Naive thymus-derived CD4-positive, alpha-beta T cell (primary cell): ENCODE data around the gene DDX41. TPM values are rescaled to one million over a fixed set of nuclear protein-coding genes. Genes with fewer than 3 reads are reported as not detected.
A peak's percentile ranks its signal among the peaks of the same experiment; 100 is the strongest.

ENCODE experiments used
- ATAC-seq: fragments of 150-1000 bp; cut with Tn5 transposase; 2 replicates; pipeline ENCODE4 v1.10.0; 2021; ENCODE audit warnings: mild to moderate bottlenecking, moderate library complexity
- CTCF ChIA-PET: fragments of 350-600 bp; sonication (Branson Sonifier 250); formaldehyde crosslinking; loops from one replicate; lab custom pipeline; 2021; ENCODE audit warnings: antibody characterized with exemption; lab: Charles Lee
- POLR2A ChIA-PET: fragments of 350-600 bp; sonication (Branson Sonifier 250); formaldehyde crosslinking; loops from one replicate; lab custom pipeline; 2021; ENCODE audit warnings: antibody characterized with exemption, inconsistent platforms; lab: Charles Lee
- DNase-seq, 9 donors: peaks; one replicate each; pipeline versions ENCODE4 v3.0.0 to v3.0.0-alpha.2; 2020 to 2022; ENCODE audit warnings: mixed read lengths in 1 of 9
- H3K27ac ChIP-seq: one replicate; pipeline ENCODE4 v1.7.0; 2013; ENCODE audit warnings: mild to moderate bottlenecking, low read depth, low read length, moderate library complexity
- H3K27me3 ChIP-seq, 2 donors: one replicate each; pipeline ENCODE4 v1.7.0; 2013; ENCODE audit warnings: low read length in 2 of 2, mild to moderate bottlenecking in 2 of 2, moderate library complexity in 2 of 2; ENCODE audit not compliant: control insufficient read depth in 2 of 2, insufficient read depth in 2 of 2
- H3K36me3 ChIP-seq, 3 experiments: 1 replicate in 2 of 3; 2 replicates in 1 of 3; pipeline ENCODE4 v1.7.0; 2013; ENCODE audit warnings: low read length in 3 of 3, mild to moderate bottlenecking in 3 of 3, moderate library complexity in 1 of 3; ENCODE audit not compliant: insufficient read depth in 3 of 3, control insufficient read depth in 2 of 3
- H3K4me1 ChIP-seq, 2 donors: one replicate each; pipeline ENCODE4 v1.7.0; 2013; ENCODE audit warnings: low read length in 2 of 2, mild to moderate bottlenecking in 2 of 2, moderate library complexity in 1 of 2; ENCODE audit not compliant: control insufficient read depth in 2 of 2, insufficient read depth in 2 of 2
- H3K4me3 ChIP-seq: 2 replicates; pipeline ENCODE4 v1.7.0; 2013; ENCODE audit warnings: mild to moderate bottlenecking, low read length
- H3K9me3 ChIP-seq, 3 experiments: 1 replicate in 2 of 3; 2 replicates in 1 of 3; pipeline ENCODE4 v1.7.0; 2013; ENCODE audit warnings: low read length in 3 of 3; ENCODE audit not compliant: control insufficient read depth in 2 of 3
- H3K27ac Mint-ChIP-seq, 9 donors: one replicate each; pipeline ENCODE4 v1.8.0; 2020 to 2022; ENCODE audit warnings: mixed read lengths in 9 of 9, mild to moderate bottlenecking in 8 of 9, moderate library complexity in 5 of 9, inconsistent platforms in 2 of 9
- H3K27me3 Mint-ChIP-seq, 5 donors: one replicate each; pipeline ENCODE4 v1.8.0; 2021 to 2022; ENCODE audit warnings: mixed read lengths in 5 of 5, mild to moderate bottlenecking in 1 of 5
- H3K36me3 Mint-ChIP-seq, 5 donors: one replicate each; pipeline ENCODE4 v1.8.0; 2020 to 2022; ENCODE audit warnings: mixed read lengths in 5 of 5, mild to moderate bottlenecking in 3 of 5, inconsistent platforms in 1 of 5
- H3K4me1 Mint-ChIP-seq, 7 donors: one replicate each; pipeline ENCODE4 v1.8.0; 2020 to 2022; ENCODE audit warnings: mixed read lengths in 7 of 7, mild to moderate bottlenecking in 3 of 7, inconsistent platforms in 1 of 7
- H3K4me3 Mint-ChIP-seq, 10 donors: one replicate each; pipeline ENCODE4 v1.8.0; 2020 to 2022; ENCODE audit warnings: mild to moderate bottlenecking in 10 of 10, mixed read lengths in 10 of 10, moderate library complexity in 6 of 10, inconsistent platforms in 2 of 10
- H3K9me3 Mint-ChIP-seq, 11 donors: one replicate each; pipeline ENCODE4 v1.8.0; 2020 to 2022; ENCODE audit warnings: mixed read lengths in 11 of 11, mild to moderate bottlenecking in 4 of 11, inconsistent platforms in 1 of 11, moderate library complexity in 1 of 11
- intact Hi-C, 2 donors: fragments of 100-400 bp; cut with micrococcal nuclease; formaldehyde crosslinking; loops; one replicate each; pipeline ENCODE4 v1.15.1; 2023
- polyA plus RNA-seq, 2 donors: library from polyadenylated mRNA; unstranded; fragments of 300-500 nt; fragmentation: Illumina TruSeq; gene quantifications; one replicate each; pipeline ENCODE4 v1.2.3, GENCODE V29; 2021
- total RNA-seq, 6 experiments: library from RNA in 5 of 6; stranded (reverse) in 5 of 6; gene quantifications; 1 replicate in 5 of 6; 2 replicates in 1 of 6; pipeline ENCODE4 v1.2.3 and lab custom pipeline; 2021 to 2026

Gene DDX41
- total and polyA plus RNA-seq, 7 experiments from 2014 or later: 39.2 to 126 (median 71.8) TPM

DNA sequence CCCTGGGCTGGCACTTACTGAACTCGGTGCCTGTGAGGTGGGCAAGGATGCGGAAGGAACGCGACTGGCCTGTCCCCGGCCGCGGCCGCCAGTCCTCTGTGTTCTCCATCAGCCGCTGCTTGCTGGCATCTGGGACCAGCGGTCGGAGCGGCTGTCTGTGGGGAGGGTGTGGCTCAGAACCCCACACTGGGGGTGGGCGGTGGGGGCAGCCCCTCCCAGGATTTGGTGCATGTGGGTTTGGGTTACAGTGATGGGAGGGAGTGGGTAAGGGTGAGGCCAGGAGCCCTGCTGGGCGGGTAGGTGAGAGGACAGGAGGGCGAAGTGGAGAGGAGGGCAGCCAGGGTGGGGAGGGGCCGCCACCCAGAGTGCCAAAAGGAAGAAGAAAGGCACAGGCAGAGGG is 25.8 kb downstream of the DDX41 start:
- peaks cover 0 to 17% (median 0%) of the 10 kb centered on the region in 3 experiments for H3K36me3 ChIP-seq
- ChIA-PET POLR2A (no interaction called here), CTCF (no interaction called here)
- H3K4me1 ChIP-seq: no peaks in the 10 kb centered on the region
- DNase-seq (no peak), ATAC-seq (no peak)
- Mint-ChIP-seq H3K4me3 (no peak overlapping the region), H3K36me3 (peaks cover 0 to 6% (median 0%) of the 10 kb centered on the region in 5 donors), H3K27ac (no peak overlapping the region), H3K27me3 (no peaks in the 10 kb centered on the region), H3K4me1 (peaks cover 0 to 24% (median 8%) of the 10 kb centered on the region in 7 donors), H3K9me3 (no peaks in the 10 kb centered on the region)
- H3K27me3 ChIP-seq: no peaks in the 10 kb centered on the region
- intact Hi-C loops: no loop called here
- no peaks in the 10 kb centered on the region for H3K9me3 ChIP-seq
- H3K4me3 ChIP-seq: no peak overlapping the region
- H3K27ac ChIP-seq: no peak overlapping the region

DNA sequence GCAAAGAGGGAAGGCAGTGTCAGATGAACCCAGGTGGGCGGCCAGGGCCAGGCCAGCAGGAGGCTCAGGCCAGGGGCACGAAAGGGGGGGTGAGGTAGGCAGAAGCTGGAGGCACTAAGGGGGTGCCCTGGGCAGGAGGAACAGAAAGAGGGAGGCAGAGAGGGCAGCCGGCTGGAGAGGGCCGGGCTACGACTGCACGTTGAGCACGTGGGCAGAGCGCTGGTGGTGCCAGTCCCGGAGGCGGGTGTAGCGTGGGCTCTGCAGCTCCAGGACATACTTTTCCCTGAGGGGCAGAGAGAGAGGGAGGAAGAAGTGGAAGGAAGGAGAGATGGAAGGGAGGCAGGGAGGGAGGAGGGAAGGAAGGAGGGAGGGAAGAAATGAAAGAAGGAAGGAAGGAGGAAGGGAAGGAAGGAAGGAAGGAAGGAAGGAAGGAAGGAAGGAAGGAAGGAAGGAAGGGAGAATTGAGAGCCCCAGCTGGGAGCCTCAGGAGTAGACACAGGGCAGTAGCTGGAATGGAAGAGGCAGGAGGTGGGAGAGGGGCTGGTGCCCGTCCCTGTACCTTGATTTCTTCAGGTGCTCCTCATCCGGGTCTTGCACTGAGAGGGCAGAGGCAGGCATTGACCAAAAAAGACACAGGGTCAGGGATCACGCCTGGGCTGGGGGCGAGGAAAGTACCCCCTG is 26.3 kb downstream of the DDX41 start:
- ATAC-seq (no peak), DNase-seq (no peak)
- ChIA-PET POLR2A (interaction anchor here (0.6 kb wide), 1 partner anchor 40 kb away, joined by 3 read pairs; no protein-coding TSS in a partner anchor), CTCF (no interaction called here)
- no peaks in the 10 kb centered on the region for H3K4me1 ChIP-seq
- no peak overlapping the region for H3K27ac ChIP-seq
- Mint-ChIP-seq H3K4me3 (no peak overlapping the region), H3K4me1 (peaks cover 0 to 20% (median 8%) of the 10 kb centered on the region in 7 donors), H3K9me3 (no peaks in the 10 kb centered on the region), H3K36me3 (peaks cover 0 to 6% (median 0%) of the 10 kb centered on the region in 5 donors), H3K27me3 (no peaks in the 10 kb centered on the region), H3K27ac (peak overlapping the region in 1 of 9 donors; percentile 52)
- intact Hi-C loops: no loop called here
- no peaks in the 10 kb centered on the region for H3K27me3 ChIP-seq
- H3K9me3 ChIP-seq: no peaks in the 10 kb centered on the region
- H3K36me3 ChIP-seq: peaks cover 0 to 17% (median 0%) of the 10 kb centered on the region in 3 experiments
- H3K4me3 ChIP-seq: no peak overlapping the region

DNA sequence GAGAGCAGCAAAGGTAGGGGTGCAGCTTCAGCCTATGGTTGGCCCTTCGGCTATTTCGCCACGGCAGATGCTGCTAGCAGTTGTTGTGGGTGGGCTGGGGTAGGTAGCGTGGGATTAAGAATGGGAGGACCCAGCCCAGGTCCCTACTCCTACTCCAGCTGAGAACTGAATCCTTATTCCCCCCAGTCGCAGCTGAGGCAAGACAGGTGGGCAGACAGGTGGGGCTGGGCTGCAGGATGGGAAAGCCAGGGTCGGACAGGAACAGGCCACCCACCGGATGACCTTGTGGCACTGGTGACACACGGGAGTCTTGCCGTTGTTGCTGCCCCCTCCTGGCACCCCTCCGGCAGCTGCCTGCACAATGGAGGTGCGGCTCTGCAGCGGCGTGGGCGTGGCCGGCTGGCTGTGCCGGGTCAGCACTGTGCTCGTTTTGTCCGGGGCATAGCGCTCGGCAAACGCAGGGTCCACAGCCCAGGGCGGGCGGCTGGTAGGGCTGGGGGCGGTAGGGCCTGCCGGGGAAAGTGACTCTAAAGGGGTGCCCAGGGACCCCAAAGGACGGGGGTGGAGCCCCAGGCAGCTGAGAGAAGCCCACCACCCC is 27.5 kb downstream of the DDX41 start:
- CTCF ChIA-PET: interaction anchor here (0.7 to 1.2 kb wide), 2 partner anchors 98 to 107 kb away, joined by 3 to 4 read pairs; no protein-coding TSS in a partner anchor
- Histone ChIP-seq H3K36me3 (peaks cover 0 to 17% (median 0%) of the 10 kb centered on the region in 3 experiments), H3K9me3 (no peaks in the 10 kb centered on the region), H3K4me1 (no peaks in the 10 kb centered on the region), H3K27ac (no peak overlapping the region), H3K27me3 (no peaks in the 10 kb centered on the region), H3K4me3 (no peak overlapping the region)
- Mint-ChIP-seq H3K36me3 (peaks cover 0 to 6% (median 0%) of the 10 kb centered on the region in 5 donors), H3K9me3 (no peaks in the 10 kb centered on the region), H3K4me3 (no peak overlapping the region), H3K4me1 (peaks cover 0 to 18% (median 8%) of the 10 kb centered on the region in 7 donors), H3K27me3 (no peaks in the 10 kb centered on the region), H3K27ac (no peak overlapping the region)
- intact Hi-C loops: no loop called here
- POLR2A ChIA-PET: interaction anchor here (0.5 kb wide), 1 partner anchor 9 kb away, joined by 3 read pairs; no protein-coding TSS in a partner anchor
- ATAC-seq (no peak), DNase-seq (no peak)

DNA sequence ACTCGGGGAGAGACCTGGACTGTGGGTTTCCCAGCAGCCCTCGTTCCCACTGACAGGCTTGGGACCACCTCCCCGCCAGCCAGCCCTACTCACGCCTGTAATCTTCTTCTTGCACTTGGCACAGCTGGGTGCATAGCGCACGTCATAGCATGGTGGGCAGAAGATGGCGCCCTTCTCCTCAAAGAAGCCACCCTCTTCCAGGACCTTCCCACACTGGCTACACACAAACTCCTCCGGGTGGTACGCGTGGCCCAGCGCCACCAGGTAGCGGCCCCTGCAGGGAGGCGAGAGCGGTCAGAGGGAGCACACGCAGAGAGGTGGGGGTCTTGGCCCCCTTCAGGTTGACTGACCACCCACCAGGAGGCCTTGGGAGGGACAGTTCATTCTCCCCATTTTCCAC is 28.8 kb downstream of the DDX41 start:
- Mint-ChIP-seq H3K9me3 (no peaks in the 10 kb centered on the region), H3K4me1 (peaks cover 0 to 16% (median 4%) of the 10 kb centered on the region in 7 donors), H3K27ac (no peak overlapping the region), H3K36me3 (peaks cover 0 to 6% (median 0%) of the 10 kb centered on the region in 5 donors), H3K4me3 (no peak overlapping the region), H3K27me3 (no peaks in the 10 kb centered on the region)
- H3K9me3 ChIP-seq: no peaks in the 10 kb centered on the region
- H3K4me3 ChIP-seq: no peak overlapping the region
- H3K4me1 ChIP-seq: no peaks in the 10 kb centered on the region
- POLR2A ChIA-PET: no interaction called here
- no peak overlapping the region for H3K27ac ChIP-seq
- ATAC-seq: no peak
- H3K27me3 ChIP-seq: no peaks in the 10 kb centered on the region
- intact Hi-C loops: no loop called here
- no peak for DNase-seq
- peaks cover 0 to 17% (median 0%) of the 10 kb centered on the region in 3 experiments for H3K36me3 ChIP-seq
- CTCF ChIA-PET: interaction anchor here (1.2 kb wide), 1 partner anchor 105 kb away, joined by 4 read pairs; no protein-coding TSS in a partner anchor

DNA sequence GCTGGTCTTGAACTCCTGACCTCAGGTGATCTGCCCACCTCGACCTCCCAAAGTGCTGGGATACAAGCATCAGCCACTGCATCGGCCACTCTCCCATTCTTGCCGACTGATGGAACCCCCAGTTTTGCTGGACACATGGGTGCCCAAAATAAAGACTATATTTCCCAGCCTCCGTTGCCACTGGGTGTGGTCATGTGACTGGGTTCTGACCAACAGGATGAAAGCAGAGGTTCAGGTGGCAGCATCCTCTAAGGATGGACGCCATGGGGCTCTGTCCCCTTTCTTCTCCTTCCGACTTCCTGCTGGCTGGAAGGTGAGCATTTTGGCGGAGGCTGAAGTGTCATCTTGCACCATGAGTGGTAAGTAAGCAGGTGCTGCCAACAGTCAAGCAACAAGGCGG is 29.6 kb downstream of the DDX41 start:
- no peaks in the 10 kb centered on the region for H3K4me1 ChIP-seq
- no peak overlapping the region for H3K4me3 ChIP-seq
- no peaks in the 10 kb centered on the region for H3K9me3 ChIP-seq
- ATAC-seq (no peak), DNase-seq (no peak)
- ChIA-PET POLR2A (no interaction called here), CTCF (no interaction called here)
- Mint-ChIP-seq H3K4me1 (peaks cover 0 to 13% (median 0%) of the 10 kb centered on the region in 7 donors), H3K4me3 (no peak overlapping the region), H3K27me3 (no peaks in the 10 kb centered on the region), H3K9me3 (no peaks in the 10 kb centered on the region), H3K27ac (no peak overlapping the region), H3K36me3 (peaks cover 0 to 5% (median 0%) of the 10 kb centered on the region in 5 donors)
- intact Hi-C loops: no loop called here
- no peak overlapping the region for H3K27ac ChIP-seq
- H3K36me3 ChIP-seq: peaks cover 0 to 14% (median 0%) of the 10 kb centered on the region in 3 experiments
- H3K27me3 ChIP-seq: no peaks in the 10 kb centered on the region

DNA sequence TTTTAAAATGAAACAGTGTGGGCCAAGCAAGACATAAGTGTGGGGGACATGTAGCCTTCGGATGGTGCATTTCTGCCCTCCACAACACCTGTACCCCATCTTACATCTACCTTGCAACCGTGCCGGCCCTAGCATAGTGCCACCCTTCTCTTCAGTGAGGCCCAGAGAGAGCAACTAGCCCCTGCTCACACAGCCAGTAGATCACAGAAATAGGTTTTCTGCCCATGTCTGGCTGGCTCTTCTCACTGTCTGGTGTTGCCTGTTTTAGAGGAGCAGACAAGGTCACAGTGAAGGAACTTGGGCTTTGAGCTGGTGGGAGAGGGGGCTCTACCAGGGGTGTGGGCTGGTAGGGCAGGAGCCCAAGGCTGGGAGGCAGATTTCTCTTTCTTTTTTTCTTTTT is 30.5 kb downstream of the DDX41 start:
- POLR2A ChIA-PET: no interaction called here
- H3K4me3 ChIP-seq: no peak overlapping the region
- H3K9me3 ChIP-seq: no peaks in the 10 kb centered on the region
- H3K4me3 Mint-ChIP-seq: no peak overlapping the region
- no peak overlapping the region for H3K27ac Mint-ChIP-seq
- ATAC-seq: no peak
- H3K9me3 Mint-ChIP-seq: no peaks in the 10 kb centered on the region
- peaks cover 0 to 12% (median 0%) of the 10 kb centered on the region in 7 donors for H3K4me1 Mint-ChIP-seq
- H3K36me3 ChIP-seq: peaks cover 0 to 14% (median 0%) of the 10 kb centered on the region in 3 experiments
- intact Hi-C loops: no loop called here
- CTCF ChIA-PET: interaction anchor here (0.6 kb wide), 1 partner anchor 502 kb away, joined by 4 read pairs; no protein-coding TSS in a partner anchor
- H3K4me1 ChIP-seq: no peaks in the 10 kb centered on the region
- no peaks in the 10 kb centered on the region for H3K27me3 ChIP-seq
- no peak for DNase-seq
- H3K27me3 Mint-ChIP-seq: no peaks in the 10 kb centered on the region
- H3K36me3 Mint-ChIP-seq: peaks cover 0 to 5% (median 0%) of the 10 kb centered on the region in 5 donors
- H3K27ac ChIP-seq: no peak overlapping the region
